OCI-LY7 (cell line): Measurements from ENCODE around the gene CPEB4. TPM values are rescaled to one million over a fixed set of nuclear protein-coding genes. Genes with fewer than 3 reads are reported as not detected.

Experiments used
- BruUV-seq: library from RNA; stranded (reverse); fragments of 400-500 nt; replicated peaks from 2 replicates; lab custom pipeline; 2021; lab: Mats Ljungman, UMichigan
- CTCF ChIA-PET: fragments of 300-600 bp; sonication (Branson Sonifier 250); formaldehyde crosslinking; loops from one replicate; lab custom pipeline; 2022; ENCODE audit warnings: antibody characterized with exemption; ENCODE audit not compliant: unreplicated experiment; lab: Charles Lee
- POLR2A ChIA-PET: fragments of 300-600 bp; sonication (Branson Sonifier 250); formaldehyde crosslinking; loops from one replicate; lab custom pipeline; 2022; ENCODE audit warnings: antibody characterized with exemption; lab: Charles Lee
- DNase-seq: peaks from one replicate; pipeline ENCODE4 v3.0.0-alpha.2; 2015; ENCODE audit warnings: low spot score
- H2AFZ ChIP-seq: fragments of 200-600 bp; sonication (generic), shearing (Covaris generic); 2 replicates; pipeline ENCODE4 v1.6.1; 2014; ENCODE audit warnings: mild to moderate bottlenecking, antibody characterized with exemption, low read length, moderate library complexity
- H3K27ac ChIP-seq: fragments of 200-600 bp; sonication (generic); 2 replicates; pipeline ENCODE4 v1.5.1; 2014; ENCODE audit warnings: mixed run types, low read depth, mild to moderate bottlenecking, moderate library complexity, low read length, inconsistent platforms; ENCODE audit not compliant: poor library complexity, severe bottlenecking
- H3K36me3 ChIP-seq: fragments of 200-600 bp; sonication (generic); 2 replicates; pipeline ENCODE4 v1.6.1; 2014; ENCODE audit warnings: mild to moderate bottlenecking, antibody characterized with exemption, low read length, moderate library complexity, mixed read lengths; ENCODE audit not compliant: insufficient read depth
- H3K4me1 ChIP-seq: fragments of 200-600 bp; sonication (generic); 2 replicates; pipeline ENCODE4 v1.5.1; 2014; ENCODE audit warnings: mild to moderate bottlenecking, low read length; ENCODE audit not compliant: insufficient read depth, poor library complexity, severe bottlenecking
- H3K4me2 ChIP-seq: fragments of 200-600 bp; sonication (generic); 2 replicates; pipeline ENCODE4 v1.6.1; 2014; ENCODE audit warnings: mild to moderate bottlenecking, low read length
- H3K4me3 ChIP-seq: fragments of 200-600 bp; sonication (generic); 2 replicates; pipeline ENCODE4 v1.5.1; 2014; ENCODE audit warnings: mild to moderate bottlenecking, low read depth, low read length; ENCODE audit not compliant: poor library complexity, severe bottlenecking
- H3K79me2 ChIP-seq: fragments of 200-600 bp; sonication (generic); 2 replicates; pipeline ENCODE4 v1.6.1; 2016; ENCODE audit warnings: low read depth, mild to moderate bottlenecking, low read length, moderate library complexity, mixed read lengths; ENCODE audit not compliant: insufficient read depth
- H3K9me2 ChIP-seq: fragments of 200-600 bp; sonication (generic); 2 replicates; pipeline ENCODE4 v1.6.1; 2016; ENCODE audit warnings: mild to moderate bottlenecking, low read length, mixed read lengths; ENCODE audit not compliant: insufficient read depth
- H3K9me3 ChIP-seq: fragments of 200-600 bp; sonication (generic); 2 replicates; pipeline ENCODE4 v1.6.1; 2014; ENCODE audit warnings: mild to moderate bottlenecking, mixed run types, low read length, mixed read lengths
- H4K20me1 ChIP-seq: fragments of 200-600 bp; sonication (generic); 2 replicates; pipeline ENCODE4 v1.6.1; 2014; ENCODE audit warnings: mild to moderate bottlenecking, antibody characterized with exemption, low read length, moderate library complexity, mixed read lengths; ENCODE audit not compliant: insufficient read depth
- EZH2phosphoT487 ChIP-seq: fragments of 200-600 bp; sonication (generic); IDR thresholded peaks from 2 replicates; pipeline ENCODE4 v1.6.1; 2018; ENCODE audit warnings: low read depth, borderline replicate concordance, mild to moderate bottlenecking, mixed run types, antibody characterized with exemption, low read length, moderate library complexity, mixed read lengths
- intact Hi-C: fragments of 100-400 bp; cut with micrococcal nuclease; formaldehyde crosslinking; loops from one replicate; pipeline ENCODE4 v1.10.0; 2022; ENCODE audit not compliant: unreplicated experiment
- total RNA-seq, 2 experiments: library from RNA; depleted of rRNA in 1 of 2; stranded (reverse); fragments of >200 nt in 1 of 2; shearing (Covaris generic) in 1 of 2; gene quantifications; 2 replicates each; pipeline ENCODE4 v1.2.3, GENCODE V29; 2014 to 2022
- TF ChIP-seq, protein P1 (sequence below): fragments of 200-600 bp; sonication (generic); conservative IDR thresholded peaks from 2 replicates; pipeline ENCODE4 v1.5.1; 2014; ENCODE audit warnings: mild to moderate bottlenecking, antibody characterized with exemption, low read length, moderate library complexity, mixed read lengths

CPEB4 gene
- total RNA-seq, 2 experiments from 2014 or later = 12.6 to 31.8 TPM

DNA sequence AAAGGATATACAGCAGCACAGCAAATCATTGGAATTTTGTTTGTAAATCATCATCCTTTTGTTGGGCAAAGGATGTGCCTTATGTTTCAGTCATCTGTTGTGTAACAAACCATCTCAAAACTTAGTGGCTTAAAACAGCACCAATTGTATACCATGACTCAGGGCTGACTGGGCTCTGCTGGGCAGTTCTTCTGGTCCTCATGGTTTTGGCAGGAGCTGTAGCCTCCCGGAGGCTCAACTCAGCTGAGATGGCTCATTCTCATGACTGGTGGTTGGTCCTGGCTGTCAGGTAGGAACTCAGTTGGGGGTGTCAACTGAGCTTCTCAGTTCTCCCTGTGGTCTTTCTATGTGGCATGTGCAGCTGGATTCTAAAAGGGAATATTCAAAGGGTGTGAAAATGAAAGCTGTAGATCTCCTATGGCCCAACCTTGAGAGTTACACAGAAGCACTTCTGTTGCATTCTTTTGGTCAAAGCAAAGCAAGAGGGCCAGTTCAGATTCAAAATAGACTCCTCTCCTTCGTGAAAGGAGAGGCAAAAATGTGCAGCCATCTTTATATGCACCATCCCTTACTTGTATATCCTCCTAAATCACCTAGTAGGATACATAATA, 39.1 kb upstream of the CPEB4 start:
- Histone ChIP-seq H3K4me3 (no peak overlapping the region), H3K9me2 (no peaks in the 10 kb centered on the region), H3K4me1 (no peaks in the 10 kb centered on the region), H3K79me2 (no peaks in the 10 kb centered on the region), H3K36me3 (peaks cover 5% of the 10 kb centered on the region; the same call in 1 of the 2 replicates), H4K20me1 (no peaks in the 10 kb centered on the region), H2AFZ (no peak overlapping the region), H3K9me3 (peaks cover 13% of the 10 kb centered on the region; the same call in 1 of the 2 replicates), H3K4me2 (no peak overlapping the region), H3K27ac (no peak overlapping the region)
- no peak for DNase-seq
- intact Hi-C loops = no loop called here
- TF ChIP-seq, protein P1, sequence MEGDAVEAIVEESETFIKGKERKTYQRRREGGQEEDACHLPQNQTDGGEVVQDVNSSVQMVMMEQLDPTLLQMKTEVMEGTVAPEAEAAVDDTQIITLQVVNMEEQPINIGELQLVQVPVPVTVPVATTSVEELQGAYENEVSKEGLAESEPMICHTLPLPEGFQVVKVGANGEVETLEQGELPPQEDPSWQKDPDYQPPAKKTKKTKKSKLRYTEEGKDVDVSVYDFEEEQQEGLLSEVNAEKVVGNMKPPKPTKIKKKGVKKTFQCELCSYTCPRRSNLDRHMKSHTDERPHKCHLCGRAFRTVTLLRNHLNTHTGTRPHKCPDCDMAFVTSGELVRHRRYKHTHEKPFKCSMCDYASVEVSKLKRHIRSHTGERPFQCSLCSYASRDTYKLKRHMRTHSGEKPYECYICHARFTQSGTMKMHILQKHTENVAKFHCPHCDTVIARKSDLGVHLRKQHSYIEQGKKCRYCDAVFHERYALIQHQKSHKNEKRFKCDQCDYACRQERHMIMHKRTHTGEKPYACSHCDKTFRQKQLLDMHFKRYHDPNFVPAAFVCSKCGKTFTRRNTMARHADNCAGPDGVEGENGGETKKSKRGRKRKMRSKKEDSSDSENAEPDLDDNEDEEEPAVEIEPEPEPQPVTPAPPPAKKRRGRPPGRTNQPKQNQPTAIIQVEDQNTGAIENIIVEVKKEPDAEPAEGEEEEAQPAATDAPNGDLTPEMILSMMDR = no peak
- ChIA-PET CTCF (no interaction called here), POLR2A (interaction anchor here (0.5 to 1.5 kb wide), 7 partner anchors 11 to 124 kb away, joined by 3 to 6 read pairs (median 4); no protein-coding TSS in a partner anchor)
- no TSS peak for BruUV-seq

DNA sequence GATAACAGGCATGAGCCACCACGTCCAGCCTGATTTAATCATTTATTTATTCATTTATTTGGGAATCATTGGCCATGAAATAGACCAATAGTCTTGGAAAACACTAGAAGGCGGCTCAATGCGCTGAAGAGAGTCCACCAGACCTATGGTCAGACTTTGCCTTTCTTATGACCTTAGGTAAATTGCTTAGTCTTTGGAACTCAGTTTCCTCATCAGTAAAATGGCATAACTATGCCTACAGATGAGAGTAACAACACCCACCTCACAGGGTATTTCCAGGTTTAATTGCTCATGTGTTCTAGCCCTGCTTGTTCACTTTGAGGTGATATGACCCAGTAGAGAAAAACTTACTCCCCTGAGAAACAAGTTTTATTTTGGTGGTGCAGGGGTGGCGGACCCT, 38.2 kb upstream of the CPEB4 start:
- Histone ChIP-seq H3K27ac (no peak overlapping the region), H3K4me2 (no peak overlapping the region), H3K9me2 (no peaks in the 10 kb centered on the region), H2AFZ (no peak overlapping the region), H3K36me3 (peaks cover 5% of the 10 kb centered on the region; the same call in 1 of the 2 replicates), H3K79me2 (no peaks in the 10 kb centered on the region), H4K20me1 (no peaks in the 10 kb centered on the region), H3K9me3 (peaks cover 13% of the 10 kb centered on the region; the same call in 1 of the 2 replicates), H3K4me1 (no peaks in the 10 kb centered on the region), H3K4me3 (no peak overlapping the region)
- TF ChIP-seq, protein P1 = no peak
- TF ChIP-seq EZH2phosphoT487 = no peak
- no peak for DNase-seq
- POLR2A ChIA-PET = interaction anchor here (0.6 to 1.5 kb wide), 2 partner anchors 10 to 13 kb away, joined by 4 to 6 read pairs; no protein-coding TSS in a partner anchor
- intact Hi-C loops = no loop called here
- BruUV-seq = no TSS peak
- CTCF ChIA-PET = no interaction called here

DNA sequence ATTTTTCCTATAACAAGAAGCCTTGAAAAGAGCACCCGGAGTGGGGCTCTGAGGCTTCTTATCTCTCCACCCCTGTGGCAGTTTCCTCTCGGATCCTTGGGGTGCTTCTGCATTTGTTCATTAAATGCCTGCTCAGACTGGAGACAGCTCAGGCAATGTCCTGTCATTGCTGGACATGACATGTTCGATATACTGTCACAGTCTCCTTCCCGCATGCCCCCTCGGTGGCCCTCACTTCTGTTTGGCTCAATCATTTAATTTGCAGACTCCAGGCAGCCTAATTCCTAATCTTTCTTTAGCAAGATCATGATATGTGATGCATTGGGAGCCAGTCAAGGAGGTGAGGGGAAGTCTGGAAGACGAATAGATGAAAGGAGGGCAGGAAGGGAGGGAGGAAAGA, 37.5 kb upstream of the CPEB4 start:
- ChIA-PET CTCF (no interaction called here), POLR2A (interaction anchor here (0.7 to 1.2 kb wide), 4 partner anchors 8 to 64 kb away, joined by 3 to 4 read pairs (median 4); no protein-coding TSS in a partner anchor)
- no peak for TF ChIP-seq EZH2phosphoT487
- TF ChIP-seq, protein P1 = no peak
- BruUV-seq = no TSS peak
- intact Hi-C loops = no loop called here
- H3K36me3 ChIP-seq = peaks cover 5% of the 10 kb centered on the region; the same call in 1 of the 2 replicates
- H3K4me1 ChIP-seq = no peaks in the 10 kb centered on the region
- DNase-seq = no peak
- no peak overlapping the region for H3K4me2 ChIP-seq
- H3K27ac ChIP-seq = no peak overlapping the region
- no peaks in the 10 kb centered on the region for H3K9me2 ChIP-seq
- H3K79me2 ChIP-seq = no peaks in the 10 kb centered on the region
- no peak overlapping the region for H2AFZ ChIP-seq
- H4K20me1 ChIP-seq = no peaks in the 10 kb centered on the region
- peaks cover 13% of the 10 kb centered on the region; the same call in 1 of the 2 replicates for H3K9me3 ChIP-seq
- H3K4me3 ChIP-seq = no peak overlapping the region
